SK-MEL-5 (cell line): ENCODE data around the gene DDX31. TPM values are rescaled to one million over a fixed set of nuclear protein-coding genes. Genes with fewer than 3 reads are reported as not detected.

Experiments
- DNase-seq: peaks from one replicate; pipeline ENCODE4 v3.0.0-alpha.2; 2016; ENCODE audit warnings: low read depth, low spot score
- in situ Hi-C: cut with HindIII; loops from 2 replicates; pipeline ENCODE4 v1.10.0; 2016; ENCODE audit warnings: low sequenced_read_pairs, high pct_unique_total_duplicates, low pct_unique_long_range_greater_than_20kb
- total RNA-seq: library from RNA; depleted of rRNA; stranded (reverse); fragments of >200 nt; shearing (Covaris generic); gene quantifications from 2 replicates; pipeline ENCODE4 v1.2.3, GENCODE V29; 2014

Gene DDX31
- total RNA-seq, 1 experiment from 2014 or later, result 31.6 TPM

DNA sequence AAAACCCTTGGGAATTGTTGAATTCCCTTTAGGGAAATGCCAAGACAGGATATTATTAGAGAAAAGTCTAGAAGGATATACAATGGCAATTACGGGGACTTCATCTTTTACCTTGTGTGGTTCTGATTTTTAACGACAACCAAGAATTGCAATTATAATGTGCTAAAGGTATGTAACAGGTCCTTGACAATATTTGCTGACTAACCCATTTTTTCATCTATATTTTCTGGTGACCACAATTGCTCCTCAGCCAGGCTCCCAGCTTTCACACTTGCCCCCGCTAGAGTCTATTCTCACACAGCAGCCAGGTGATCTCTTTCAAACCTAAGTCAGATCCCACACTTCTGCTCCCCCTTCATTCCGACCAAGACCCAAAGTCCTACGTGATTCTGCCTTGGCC lies 53.1 kb downstream of the DDX31 start:
- in situ Hi-C loops, result no loop called here

GRCh38 chr9:132615774-132616173 lies 54.0 kb downstream of the DDX31 start:
- no peak for DNase-seq
- in situ Hi-C loops, result no loop called here

More for the DNA sequence above, 53.1 kb downstream of the DDX31 start:
- DNase-seq, result no peak

DNA sequence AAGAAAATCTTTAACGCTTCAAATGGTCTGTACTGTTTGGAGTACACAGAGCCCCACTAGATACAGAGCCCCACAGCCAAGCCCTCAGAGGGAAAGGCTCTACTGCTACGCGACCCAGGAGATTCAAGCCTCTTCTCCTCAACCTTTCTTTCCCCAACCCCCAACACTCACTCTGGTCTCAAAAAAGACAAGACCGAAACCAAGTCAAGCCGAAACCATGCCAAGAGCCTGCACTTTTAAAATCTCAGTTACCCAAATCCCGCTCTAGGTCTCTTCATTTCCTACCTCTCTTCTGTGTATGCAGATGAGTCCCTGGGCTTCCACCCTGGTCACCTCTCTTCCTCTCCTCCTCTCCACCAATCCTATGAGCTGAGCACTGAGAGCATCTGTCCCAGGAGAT lies 55.5 kb downstream of the DDX31 start:
- in situ Hi-C loops, result no loop called here
- no peak for DNase-seq

DNA sequence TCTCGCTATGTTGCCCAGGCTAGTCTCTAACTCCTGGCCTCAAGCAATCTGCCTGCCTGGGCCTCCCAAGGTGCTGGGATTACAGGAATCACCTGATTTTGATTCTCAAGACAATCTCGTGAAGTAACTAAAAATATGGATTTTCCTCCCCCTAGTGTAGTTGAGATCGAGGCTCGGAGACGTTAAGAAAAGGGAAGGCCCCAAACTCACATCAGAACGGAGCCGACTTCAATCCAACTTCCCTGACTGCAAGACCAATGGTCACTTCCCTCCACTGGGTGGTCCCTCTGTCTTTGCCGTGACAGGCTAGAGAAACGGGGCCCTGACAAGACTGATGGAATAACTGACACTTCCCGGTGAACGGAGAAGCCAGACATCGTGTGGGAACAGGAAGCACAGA lies 59.1 kb downstream of the DDX31 start:
- in situ Hi-C loops, result no loop called here
- DNase-seq, result no peak

DNA sequence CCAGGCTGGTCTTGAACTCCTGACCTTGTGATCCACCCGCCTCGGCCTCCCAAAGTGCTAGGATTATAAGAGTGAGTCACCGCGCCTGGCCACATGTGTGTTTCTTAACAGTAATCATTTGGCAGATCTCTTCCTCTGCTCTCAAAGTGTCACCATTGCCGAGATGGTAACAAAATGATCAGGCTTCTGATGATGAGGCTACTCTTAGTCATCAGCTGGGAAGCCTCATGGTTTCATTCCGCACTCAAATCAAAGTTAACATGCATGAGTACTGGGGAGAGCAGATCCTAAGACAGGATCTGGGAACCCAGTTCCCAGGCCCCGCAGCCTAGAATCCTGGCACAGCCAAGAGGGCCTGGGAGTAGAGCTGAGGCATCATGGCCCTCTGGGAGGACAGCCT lies 60.0 kb downstream of the DDX31 start:
- in situ Hi-C loops, result no loop called here
- no peak for DNase-seq

DNA sequence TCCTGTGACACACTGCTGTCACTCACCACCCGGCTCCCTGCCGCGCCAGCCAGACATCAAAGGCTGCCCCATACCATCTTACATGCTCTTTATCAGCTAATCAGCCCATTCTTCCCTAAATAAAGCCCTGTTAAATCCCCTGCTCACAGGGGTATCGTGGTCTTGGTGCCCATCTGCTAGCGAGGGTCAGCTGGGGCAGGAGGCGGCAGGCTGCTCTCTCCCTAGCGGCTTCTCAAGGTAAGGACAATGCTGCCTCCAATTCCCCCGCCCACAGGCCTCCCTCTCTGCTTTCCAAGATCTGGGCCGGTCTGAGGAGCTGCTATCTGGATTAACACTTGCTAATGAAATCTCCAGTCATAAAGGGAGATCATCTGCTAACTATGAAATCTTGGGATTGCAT lies 60.6 kb downstream of the DDX31 start:
- in situ Hi-C loops, result no loop called here
- DNase-seq, result no peak

DNA sequence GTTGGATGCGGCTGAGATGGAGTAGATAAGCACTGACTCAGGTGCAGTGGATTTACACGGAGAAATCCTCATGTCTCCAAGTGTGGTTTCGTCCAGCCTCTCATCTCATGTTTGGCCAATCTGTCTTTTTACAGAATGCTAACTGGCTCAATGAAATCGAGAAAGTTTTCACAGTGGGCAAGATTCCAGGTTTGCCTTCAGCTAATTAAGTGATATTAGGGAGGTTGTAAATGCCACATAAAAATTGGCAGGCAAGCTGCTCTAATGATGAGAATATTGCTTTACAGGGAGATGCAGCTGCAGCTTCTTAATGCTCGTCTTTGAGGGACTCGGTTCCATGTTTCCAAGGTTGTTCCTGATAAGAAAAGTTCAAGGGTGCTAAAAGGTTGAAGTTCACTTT lies 63.7 kb downstream of the DDX31 start:
- in situ Hi-C loops, result no loop called here
- DNase-seq, result no peak

GRCh38 chr9:132605387-132605786 lies 64.4 kb downstream of the DDX31 start:
- in situ Hi-C loops, result no loop called here
- no peak for DNase-seq

- DNase-seq, result no peak
- in situ Hi-C loops, result no loop called here
Observed at GRCh38 chr9:132602207-132602606, 67.6 kb downstream of the DDX31 start.

DNA sequence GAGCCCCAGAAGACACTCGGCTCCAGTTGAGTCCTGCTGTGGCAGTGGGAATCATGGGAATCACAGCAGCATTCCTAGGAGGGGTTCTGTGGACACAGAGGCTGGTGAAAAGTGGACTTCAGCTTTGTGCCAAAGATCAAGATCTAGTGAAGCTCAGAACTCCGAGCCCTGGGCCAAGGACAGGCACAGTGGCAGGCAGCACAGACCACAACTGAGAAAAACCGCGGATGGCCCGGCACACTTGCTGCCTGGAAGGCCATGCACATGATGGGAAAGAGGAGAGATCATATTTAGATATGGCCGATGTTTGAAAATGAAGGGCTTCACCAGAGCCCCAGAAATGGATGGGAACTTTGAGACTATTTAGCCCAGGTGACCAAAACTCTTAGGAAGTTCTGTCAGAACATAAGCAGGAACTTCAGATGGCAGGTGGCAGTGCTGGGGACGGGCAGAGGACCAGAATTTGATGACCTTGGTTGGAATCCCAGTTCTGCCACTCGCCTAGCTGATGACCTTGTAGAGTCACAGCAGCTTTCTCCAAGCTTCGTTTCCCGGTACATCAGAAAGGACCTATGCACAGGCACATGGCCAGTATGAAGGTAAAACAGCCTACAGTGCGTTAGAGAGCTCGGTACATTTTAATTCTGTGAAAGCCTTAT lies 69.3 kb downstream of the DDX31 start:
- in situ Hi-C loops, result no loop called here
- no peak for DNase-seq

DNA sequence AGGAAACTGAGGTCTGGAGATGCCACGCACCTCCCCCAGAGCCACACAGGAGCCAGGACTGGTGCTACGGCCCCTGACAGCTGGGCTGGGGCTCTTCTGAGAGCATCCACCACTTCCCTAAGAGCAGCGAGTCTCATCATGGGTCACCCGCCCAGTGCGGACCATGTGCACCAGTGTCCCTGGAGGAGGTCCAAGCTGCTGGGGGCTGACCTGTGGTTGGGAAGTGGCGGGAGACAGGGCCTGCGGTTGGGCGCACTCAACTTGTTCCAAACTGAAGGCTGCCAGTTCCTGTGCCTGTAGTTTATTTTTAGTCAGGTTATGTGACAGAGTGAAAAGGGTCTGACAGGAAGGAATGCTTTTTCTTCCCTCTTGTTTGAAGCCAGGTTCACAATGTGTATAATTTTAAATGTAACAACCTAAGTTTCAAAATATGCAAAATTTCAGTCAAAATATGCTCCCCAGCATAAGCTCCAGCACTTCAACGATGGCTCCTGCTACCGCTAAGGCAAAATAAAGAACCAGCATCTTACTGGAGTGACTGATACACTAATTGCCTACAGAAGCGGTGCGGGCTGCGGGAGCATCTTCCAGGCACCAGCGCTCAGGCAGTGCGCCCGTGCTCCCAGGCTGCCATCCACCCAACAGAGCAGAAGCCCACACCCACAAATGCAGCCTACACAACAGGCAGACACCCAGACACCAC lies 72.6 kb downstream of the DDX31 start:
- DNase-seq, result no peak
- in situ Hi-C loops, result no loop called here

GRCh38 chr9:132596200-132596599 lies 73.6 kb downstream of the DDX31 start:
- DNase-seq, result no peak
- in situ Hi-C loops, result no loop called here

DNA sequence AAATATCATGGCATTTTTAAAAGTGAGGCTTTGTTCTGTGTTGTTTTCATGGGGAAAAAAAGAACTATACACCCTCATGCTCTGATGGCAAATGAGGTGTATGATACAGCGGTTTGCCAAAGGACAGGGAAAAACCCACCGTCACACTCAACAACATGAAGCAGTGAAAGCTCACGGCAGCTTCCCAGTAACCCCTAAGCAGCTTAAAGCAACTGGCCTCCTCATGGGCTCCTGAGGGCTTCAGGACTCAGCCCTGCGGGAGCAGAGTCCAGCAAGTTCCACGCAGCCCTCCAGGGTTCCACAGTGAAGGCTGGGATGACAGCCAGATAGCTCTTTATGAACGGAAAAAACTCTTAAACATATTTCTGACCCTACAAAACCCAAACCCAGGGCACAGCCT lies 74.5 kb downstream of the DDX31 start:
- no peak for DNase-seq
- in situ Hi-C loops, result no loop called here

- in situ Hi-C loops, result no loop called here
- DNase-seq, result no peak
Observed at GRCh38 chr9:132594412-132594811, 75.4 kb downstream of the DDX31 start.

GRCh38 chr9:132592451-132592850 lies 77.3 kb downstream of the DDX31 start:
- DNase-seq, result no peak
- in situ Hi-C loops, result no loop called here

GRCh38 chr9:132591751-132592314 lies 78.0 kb downstream of the DDX31 start:
- in situ Hi-C loops, result no loop called here
- DNase-seq, result no peak

GRCh38 chr9:132591244-132591643 lies 78.5 kb downstream of the DDX31 start:
- no peak for DNase-seq
- in situ Hi-C loops, result no loop called here

DNA sequence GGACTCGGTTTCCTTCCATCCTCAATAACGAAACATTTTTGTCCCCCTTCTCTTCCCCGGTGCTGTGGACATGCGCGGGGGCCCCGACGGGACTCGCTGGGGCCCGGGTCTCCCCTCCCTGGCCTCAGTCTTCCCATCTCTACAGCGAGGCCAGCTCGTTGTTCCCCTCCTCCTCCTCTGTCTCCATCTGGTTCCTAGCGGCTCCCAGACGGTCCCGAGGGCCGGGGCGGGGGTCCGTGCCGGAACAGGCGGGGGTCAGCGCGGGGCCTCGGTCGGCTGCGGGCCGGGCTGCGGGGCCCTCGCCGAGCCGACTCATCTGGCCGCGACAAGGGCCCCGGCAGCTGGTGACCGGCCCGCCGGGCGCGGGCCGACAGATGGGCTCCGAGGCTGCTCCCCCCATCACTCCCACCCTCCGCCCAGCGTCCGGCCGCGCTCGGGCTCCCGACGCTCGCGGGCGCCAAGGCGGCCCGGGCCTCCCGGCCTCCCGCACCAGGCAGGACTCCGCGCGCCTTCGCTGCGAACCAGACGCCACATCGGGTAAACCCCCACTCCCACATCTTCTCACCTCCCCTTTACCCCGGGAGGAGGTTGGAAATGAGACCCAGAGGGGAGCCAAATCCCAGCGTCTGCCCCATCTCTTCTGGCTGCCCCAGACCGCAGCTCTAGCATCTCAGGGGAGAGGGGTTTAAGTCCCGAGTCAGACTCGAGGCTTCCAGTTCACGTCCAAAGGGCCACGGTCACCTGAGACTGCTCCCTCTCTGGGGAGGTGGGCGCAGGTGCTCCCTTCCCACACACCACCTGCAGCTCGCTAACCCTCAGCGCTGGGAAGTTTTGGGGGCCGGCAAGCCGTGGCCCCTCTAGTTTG lies 79.2 kb downstream of the DDX31 start:
- in situ Hi-C loops, result no loop called here

More for the DNA sequence above, 79.2 kb downstream of the DDX31 start:
- DNase-seq, result no peak
